HG03045 (cell line): Measurements from ENCODE around the gene CDC27.
"Not testable (repeated sequence)": the region's sequence is repeated elsewhere in the genome, so short reads cannot be mapped to it uniquely, and the experiment has no call there.

ENCODE experiments used
- ATAC-seq: cut with Tn5 transposase; IDR thresholded peaks from one replicate; pipeline ENCODE4 v1.9.1; 2021; ENCODE audit warnings: mild to moderate bottlenecking, moderate library complexity; ENCODE audit not compliant: unreplicated experiment

The CDC27 gene

DNA sequence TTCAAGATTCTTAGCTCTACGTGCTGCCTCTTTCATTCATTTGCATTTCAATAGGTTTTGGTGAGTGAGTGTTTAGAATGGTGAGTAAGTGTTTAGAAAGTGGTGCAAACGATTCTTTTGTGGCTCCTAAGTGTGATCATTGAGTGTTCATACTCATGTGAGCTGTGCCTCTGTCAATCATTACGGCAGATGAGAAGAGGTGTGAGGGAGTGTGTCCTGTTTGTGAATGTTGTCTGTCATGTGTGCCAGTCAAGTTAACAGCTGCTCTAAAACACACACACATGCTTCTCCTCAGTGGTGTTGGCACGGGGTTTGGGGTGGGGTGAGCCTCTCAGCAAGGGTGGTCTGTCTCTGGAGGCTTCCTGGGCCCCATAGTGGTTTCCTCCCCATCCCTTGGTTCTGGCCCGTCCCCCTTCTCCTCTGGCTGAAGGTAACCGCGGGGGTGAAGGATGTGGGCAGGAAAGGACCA lies 31.5 kb upstream of the CDC27 start:
- ATAC-seq, result no peak

DNA sequence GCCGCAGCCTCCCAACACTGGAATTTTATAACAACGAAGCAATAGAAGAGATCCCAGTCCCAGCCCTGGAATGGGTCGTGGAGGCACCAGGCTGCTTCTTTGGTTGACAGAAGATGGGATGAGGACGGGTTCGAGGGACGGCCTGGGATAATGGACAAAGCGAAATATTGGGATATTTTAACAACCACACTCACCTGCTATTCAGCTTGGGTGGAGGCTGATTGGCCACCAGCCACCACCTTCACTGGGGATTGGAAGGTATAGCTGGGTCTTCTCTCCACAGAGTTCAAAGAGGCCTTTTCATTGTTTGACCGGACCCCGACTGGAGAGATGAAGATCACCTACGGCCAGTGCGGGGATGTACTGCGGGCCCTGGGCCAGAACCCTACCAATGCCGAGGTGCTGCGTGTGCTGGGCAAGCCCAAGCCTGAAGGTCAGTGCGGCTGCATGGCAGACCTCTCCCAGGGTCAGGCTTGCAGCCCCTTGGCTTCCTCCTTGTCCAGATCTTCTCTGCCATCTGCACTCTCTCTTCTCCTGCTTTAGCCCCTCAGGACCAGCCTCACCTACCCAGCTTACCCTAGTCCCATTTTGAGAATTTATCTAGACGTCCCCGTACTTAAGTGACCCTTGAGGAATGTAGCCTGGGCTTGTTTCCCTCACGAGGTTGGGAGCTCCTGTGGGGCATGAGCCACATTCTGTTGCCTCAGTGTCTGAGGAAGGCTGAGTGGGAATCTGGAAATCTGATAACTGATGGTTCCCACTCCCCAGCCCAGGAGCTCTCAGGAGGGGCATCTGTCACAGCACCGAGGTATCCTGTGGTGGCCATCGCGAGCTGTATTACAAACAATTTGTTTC lies 30.8 kb upstream of the CDC27 start:
- ATAC-seq, result no peak

DNA sequence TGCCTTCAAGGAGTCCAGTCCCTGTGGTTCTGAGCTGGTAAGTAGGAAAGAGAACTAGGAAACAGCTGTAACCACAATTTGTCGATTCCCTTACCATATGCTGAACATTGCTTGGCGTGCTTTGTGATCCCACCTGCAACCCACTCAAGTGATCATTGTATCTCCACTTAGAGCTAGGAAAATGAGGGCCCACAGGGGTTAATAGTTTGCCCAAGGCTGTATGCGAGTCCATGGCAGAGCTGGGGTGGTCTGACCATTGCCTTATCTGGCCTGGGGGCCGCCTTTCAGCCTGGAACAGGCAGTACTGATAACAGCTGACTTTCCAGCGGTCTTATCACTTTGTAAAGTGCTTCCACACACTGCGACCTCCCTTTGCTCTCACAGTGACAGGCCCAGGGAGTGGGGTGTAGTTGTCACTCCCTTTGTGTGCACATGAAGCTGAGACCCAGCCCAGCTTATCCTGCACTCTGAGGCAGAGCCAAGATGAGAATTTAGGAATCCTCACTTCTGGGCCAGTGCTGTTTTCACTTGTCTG lies 29.9 kb upstream of the CDC27 start:
- ATAC-seq, result no peak

DNA sequence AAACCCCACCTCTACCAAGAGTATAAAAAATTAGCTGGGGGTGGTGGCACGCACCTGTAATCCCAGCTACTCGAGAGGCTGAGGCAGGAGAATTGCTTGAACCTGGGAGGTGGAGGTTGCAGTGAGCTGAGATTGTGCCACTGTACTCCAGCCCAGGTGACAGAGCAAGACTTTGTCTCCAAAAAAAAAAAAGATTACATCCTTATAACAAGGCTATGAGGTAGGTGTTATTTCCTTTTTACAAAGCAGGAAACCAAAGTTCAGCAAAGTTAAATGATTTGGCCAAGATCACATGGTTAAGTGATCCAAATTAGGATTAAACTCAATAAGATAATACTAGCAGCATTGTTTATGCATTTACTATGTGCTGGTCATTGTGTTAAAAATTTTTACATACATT lies 28.2 kb upstream of the CDC27 start:
- ATAC-seq, result not testable (repeated sequence)

DNA sequence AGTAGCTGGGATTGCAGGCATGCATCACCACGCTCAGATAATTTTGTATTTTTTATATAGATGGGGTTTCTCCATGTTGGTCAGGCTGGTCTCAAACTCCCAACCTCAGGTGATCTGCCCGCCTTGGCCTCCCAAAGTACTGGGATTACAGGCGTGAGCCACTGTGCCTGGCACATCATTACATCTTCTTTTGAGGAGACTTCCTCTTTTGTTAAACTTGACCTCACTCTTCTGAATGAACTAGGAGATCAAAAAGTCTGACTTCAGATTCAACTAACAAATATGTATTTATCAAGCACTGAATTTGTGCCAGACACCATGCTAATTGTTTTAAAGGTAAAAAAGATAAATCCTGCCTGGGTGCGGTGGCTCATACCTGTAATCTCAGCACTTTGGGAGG lies 27.7 kb upstream of the CDC27 start:
- ATAC-seq, result not testable (repeated sequence)

DNA sequence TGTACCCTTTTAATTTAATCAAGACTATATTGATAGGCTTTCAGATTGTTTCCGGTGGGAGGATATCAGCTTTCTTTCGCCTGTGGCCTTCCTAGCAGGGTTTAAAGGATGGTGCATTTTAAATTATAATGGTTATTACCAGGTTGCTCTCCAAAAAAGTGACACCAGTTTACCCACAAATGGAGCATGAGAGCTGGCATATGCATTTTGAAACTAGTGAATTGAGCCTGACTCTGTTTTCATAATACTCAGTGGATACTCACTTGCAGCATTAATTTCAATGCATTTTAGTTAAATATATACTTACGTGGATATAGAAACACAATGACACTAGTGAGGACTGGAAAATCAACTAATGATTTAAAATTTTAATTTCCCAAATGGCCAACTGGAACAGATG lies 25.8 kb upstream of the CDC27 start:
- ATAC-seq, result no peak

DNA sequence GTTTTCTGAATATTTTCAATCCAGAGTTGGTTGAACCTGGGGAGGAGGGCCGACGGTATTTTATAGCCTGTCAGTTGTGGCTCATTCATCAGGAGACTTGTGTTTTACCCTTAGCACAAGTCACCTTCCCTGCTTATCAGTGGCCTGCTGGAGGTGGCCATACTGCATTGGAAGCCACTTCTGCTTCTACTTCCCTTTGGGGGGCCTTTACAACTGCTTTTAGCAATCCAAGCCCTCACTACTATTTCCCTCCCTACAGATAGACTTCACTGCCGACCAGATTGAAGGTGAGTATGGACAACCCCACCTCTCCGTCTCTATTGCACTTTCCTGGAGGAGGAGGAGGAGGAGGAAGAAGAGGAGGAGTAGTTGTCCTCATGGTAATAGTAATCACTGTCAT lies 24.4 kb upstream of the CDC27 start:
- no peak for ATAC-seq

DNA sequence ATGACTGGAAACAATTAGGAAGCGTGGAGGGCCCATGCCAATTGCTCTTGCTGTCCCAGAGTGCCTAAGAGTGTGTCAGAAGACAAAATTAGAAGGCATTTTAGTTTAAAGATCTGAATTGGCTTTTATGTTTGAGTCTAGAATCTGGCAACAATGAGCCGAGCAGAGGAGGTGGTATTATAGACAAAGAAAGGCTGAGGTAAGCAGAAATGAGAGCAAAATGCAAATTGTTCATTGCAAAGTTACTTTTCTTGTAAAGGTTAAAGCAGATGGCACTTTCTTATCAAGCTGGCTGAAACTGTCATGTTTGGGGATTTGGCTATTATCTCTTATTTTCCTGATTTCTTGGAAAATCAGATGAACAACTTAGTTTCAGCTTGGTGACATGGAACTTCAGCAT lies 23.4 kb upstream of the CDC27 start:
- ATAC-seq, result no peak

DNA sequence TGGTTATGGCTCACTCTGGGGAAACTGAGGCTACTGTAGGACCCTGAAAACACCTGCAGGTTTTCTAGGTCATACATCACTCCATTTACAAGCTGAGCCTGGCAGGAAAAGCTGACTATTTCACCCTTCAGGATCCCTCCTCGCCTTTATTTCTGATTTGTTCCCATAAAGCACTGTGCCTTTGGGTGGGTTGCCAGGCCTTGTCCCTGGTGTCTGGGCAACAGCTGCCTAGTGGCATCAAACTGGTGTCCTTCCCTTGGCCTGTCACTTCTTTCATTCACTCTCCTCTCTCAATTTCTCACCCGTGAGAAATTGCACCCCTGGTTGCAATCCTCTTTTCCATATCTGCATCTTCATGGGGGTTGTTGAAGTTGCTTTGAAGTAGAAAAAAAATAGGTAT lies 21.7 kb upstream of the CDC27 start:
- no peak for ATAC-seq

DNA sequence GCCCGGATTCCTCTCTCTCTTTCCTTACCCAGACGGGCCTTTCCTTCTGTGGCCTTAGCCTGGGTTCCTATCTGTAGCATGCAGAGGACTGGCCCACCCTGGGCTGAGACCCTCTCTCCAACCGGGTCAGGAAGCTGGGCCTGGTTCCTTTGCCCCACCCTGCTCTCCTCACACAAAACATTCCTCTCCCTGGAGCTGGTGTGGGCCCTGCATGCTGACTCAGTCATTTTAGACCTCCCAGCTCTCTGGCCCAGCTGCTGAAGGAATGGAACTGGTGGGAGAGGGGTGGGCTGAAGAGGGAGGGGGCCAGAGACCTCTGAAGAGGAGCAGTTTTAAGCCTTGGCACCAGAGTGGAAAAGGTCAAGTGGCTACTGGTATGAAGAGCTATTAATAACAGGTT lies 21.0 kb upstream of the CDC27 start:
- no peak for ATAC-seq

DNA sequence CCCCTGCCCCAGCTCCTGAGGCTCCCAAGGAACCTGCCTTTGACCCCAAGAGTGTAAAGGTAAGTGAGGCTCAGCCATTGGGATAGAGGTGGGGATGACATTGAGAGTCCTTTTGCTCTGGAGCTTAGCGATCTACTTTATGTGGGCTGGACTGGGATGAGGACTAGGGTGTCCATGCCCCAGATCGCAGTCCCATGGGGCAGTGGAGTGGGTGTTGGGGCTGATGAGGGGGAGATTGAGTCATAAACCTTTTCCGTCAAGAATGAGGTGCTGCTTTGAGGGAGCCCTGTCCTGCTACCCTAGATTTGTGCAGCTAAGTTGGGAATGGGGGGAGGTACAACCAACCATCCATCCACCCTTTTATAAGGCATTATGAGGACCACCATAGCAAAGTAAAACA lies 20.4 kb upstream of the CDC27 start:
- ATAC-seq, result no peak

DNA sequence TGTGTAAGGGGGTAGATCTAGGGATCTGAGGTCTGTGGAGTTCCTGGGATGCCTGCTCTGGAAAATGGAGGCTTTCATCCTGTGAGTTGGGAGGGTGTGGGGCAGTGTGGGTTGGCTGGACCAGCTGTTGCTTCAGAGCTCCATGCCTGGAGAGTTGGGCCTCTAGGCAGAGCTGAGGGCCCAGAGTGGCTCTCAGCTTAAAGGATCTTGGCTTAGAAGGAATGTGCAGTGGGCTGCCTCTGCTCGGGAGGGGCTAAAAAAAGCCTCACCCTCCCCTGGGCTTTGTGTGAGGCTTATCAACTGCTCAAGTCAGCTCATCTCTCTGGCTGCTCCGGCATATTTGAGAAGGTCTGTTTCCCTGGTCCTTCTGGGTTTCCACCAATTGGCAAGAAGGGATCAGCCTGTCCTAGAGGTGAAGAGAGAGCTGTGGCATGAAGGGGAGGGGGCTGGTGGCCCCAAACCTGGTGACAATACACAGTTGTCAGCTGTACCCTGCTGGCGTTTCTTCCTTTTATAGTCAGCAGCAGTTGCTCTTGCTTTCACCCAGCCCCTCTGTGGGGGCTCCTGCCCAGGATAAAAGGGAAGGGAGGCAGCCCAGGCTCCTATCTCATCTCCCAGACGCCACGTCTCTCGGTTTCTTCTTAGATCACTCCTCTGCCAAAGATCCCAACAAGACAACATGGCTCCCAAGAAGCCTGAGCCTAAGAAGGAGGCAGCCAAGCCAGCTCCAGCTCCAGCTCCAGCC lies 19.8 kb upstream of the CDC27 start, which contains the start of gene MYL4:
TSS of gene MYL4 (plus strand) at position 605 of the 745 bp plus-strand sequence. CDS start at position 680, 75 bp downstream.
- no peak for ATAC-seq

DNA sequence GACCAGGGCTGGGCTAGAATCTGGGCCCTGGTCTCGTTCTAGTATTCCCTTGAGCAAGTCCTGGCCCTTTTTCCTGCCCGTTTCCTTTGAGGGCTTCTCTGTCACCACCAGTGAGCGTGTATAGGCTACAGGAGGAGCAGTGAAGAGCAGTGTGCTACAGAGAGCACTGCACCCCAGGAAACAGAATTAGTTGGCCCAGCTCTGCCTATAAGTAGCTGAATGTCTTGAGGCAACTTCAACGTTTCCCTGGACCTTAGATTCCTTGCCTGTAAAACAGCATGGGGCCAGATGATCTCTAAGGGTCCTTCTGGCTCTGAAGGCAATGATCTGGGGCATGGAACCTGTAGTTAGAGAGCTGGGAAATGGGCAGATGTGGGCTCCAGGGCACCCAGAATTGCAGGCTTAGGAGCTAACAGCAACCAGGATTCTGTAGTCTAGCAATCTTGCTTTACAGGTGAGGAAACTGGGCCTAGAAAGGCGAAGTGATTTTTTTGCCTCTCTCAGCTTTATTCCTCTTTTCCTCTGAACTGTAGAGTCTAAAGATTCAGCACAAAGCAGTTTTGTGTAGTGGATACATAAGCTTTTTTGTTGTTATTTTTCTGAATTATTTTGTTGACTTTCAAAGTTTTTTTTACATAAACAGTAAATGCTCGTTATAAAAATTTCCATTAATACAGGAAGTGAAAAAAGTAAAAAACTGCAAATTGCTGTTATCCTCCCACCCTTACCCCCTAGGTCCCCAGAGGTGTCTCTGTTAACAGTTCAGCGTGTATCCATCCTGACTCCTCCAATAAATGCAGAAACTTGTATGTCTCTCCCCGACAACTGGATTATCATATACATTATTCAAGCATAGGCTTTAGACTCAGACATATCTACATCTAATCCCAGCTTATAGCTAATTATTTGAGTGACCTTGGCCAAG lies 18.3 kb upstream of the CDC27 start:
- ATAC-seq, result no peak

DNA sequence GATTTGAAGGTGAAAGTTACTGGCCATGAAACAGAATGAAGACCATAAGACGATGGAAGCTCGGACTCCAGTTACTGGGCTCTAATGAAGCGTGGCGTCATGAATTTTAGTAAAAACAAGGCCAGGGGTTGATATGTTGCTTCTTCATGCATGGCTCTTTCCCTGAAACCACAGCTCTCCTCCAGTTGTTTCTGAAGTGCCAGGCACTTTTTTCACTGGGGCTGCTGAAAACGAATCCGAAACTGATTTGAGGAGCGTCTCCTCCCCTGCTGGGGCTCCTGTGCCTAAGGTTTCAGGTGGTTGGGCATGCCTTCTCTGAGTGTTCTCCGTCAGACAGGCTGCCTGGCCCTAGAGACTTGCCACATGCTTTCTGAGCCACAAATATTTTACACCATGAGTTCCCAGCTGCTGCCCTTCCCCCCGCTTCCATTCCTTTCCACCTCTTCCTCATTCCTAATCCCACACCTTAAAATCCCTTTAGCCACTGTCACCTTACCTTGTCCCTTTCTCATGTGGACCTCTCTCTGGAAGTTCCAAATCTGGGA lies 16.4 kb upstream of the CDC27 start:
- peak; percentile 51 for ATAC-seq

DNA sequence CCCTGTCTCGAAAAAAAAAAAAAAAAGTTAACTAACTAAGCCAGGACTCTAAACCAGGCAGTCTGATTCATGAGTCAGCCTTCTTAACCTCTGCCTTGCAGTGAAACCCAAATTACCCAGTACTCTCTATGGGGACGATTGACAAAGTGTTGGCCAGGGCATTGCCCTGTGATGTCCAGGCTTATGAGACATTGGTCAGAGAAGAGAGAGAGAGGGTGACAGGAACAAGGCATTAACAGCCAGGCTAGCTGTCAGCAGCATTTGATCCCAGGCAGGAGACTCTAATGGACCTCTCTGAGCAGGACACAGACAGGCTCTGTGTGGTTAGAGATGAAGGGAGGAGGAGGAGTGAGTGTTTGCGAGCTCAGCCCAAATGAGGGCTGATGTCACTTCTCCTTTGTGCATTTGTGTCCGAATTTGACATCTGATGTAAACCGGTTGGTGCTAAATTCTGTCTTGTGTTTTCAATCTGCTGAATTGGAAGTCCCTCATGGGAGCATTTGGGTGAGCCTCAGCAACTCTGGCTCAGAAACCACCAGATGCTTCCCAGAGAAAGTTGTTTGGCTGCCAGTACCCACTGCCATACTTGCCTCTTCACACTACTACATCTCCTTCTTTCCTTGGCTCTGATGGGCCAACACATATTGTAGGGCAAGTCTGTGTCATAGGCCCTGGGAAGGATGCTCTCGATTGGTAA lies 15.8 kb upstream of the CDC27 start:
- peak; percentile 45 for ATAC-seq

DNA sequence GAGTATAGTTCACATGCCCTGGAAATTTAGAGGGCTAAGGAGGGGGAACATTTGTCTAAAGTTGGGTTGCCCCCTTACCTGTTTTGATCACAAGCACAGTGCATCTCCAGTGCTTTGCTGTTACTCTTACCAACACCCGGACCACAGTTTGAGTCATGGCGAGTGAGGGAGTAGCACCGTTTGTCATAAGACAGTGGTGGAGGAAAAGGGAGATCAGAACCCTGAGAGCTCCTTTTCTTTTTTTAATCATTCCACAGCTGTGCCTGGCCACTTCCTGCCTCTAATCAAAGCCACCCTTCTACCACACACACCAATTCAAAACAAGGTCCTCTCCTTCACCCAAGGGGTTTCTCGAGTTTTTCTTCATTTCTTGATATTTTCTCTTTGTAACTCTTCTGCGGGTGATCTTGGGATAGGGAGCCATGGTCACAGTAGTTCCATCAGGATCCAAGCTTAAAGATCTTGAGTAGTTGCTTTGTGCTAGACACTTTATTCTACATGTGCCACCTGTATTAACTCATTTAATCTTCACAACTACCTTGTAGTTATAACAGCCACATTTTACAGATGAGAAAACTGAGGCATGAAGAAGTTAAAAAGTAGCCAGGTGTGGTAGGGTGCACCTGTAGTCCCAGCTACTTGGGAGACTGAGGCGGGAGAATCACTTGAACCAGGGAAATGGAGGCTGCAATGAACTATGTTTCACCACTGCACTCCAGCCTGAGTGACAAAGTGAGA lies 15.1 kb upstream of the CDC27 start:
- ATAC-seq, result no peak

DNA sequence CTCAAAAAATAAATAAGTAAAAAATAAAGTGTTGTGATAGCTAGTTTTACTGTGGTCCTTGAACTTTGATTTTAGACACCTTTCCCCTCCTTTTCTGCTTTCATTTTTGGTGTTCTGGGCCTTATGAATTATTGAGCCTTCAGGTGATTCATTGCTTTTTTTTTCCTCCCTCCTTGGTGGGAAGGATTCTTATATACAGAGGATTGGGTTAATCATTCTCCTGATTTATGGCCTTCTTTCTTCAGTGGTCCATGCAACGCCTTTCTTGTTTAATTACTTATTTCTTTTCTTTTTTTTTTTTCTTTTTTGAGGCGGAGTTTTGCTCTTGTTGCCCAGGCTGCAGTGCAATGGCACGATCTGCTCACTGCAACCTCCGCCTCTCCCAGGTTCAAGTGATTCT lies 12.1 kb upstream of the CDC27 start:
- ATAC-seq, result no peak

DNA sequence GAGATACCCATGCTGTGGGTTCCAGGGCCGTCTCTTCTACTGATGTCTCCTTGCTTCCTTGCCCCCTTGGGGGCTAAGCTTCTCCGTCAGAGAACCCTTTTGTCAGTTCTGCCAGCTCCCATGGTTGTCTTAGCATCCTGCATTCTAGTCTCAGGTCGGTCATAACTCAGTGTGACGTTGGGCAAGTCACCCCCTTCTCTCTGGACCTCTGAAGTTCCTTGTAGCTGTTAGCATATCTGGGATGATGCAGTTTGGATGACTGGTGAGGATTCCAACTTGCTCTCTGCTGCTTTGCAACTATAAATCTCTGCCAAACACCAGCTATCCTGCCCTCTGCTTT lies 11.2 kb upstream of the CDC27 start:
- ATAC-seq, result no peak

DNA sequence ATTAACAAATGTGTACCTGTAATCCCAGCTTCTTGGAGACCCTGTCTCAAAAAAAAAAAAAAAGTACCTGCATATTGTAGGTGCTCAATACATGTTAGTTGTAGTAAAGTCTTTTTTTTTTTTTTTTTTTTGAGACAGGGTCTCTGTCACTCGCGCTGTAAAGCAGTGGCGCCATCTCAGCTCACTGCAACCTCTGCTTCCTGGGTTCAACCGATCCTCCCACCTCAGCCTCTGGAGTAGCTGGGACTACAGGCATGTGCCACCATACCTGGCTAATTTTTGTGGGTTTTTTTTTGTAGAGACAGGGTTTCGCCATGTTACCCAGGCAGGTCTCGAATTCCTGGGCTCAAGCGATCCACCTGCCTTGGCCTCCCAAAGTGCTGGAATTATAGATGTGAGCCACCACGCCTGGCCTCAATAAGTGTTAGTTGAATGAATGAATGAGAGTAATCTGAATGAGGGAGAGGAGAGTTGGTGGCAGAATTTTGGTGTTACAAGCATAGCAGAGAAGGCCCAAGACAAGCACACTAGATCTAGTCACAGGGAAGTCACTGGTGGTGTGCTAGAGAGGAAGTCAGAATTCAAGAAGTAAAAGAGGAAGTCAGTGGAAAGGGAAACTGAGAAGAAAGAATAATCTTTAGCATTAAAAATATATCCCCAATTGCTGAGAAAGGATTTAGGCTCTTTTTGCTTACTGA lies 10.7 kb upstream of the CDC27 start:
- ATAC-seq, result no peak
